HepG2 (cell line): ENCODE data around the gene CBFA2T2. TPM values are rescaled to one million over a fixed set of nuclear protein-coding genes. Genes with fewer than 3 reads are reported as not detected.

ENCODE experiments used
- EP300 ChIP-seq, 3 experiments: sonication (generic) in 1 of 3; formaldehyde crosslinking in 1 of 3; IDR thresholded peaks; 2 replicates each; pipeline versions ENCODE4 v1.5.1 to v1.6.1; 2011 to 2020; ENCODE audit warnings: low read depth in 2 of 3, low read length in 2 of 3, borderline replicate concordance in 1 of 3, improper control_type of control experiment in 1 of 3, mild to moderate bottlenecking in 1 of 3, missing genetic modification reagents in 1 of 3, moderate library complexity in 1 of 3
- FOXO4 ChIP-seq: sonication (generic); formaldehyde crosslinking; conservative IDR thresholded peaks from 2 replicates; pipeline ENCODE4 v1.8.1; 2023; ENCODE audit warnings: missing genetic modification reagents
- HDAC6 ChIP-seq: fragments of 200-600 bp; sonication (generic); IDR thresholded peaks from 2 replicates; pipeline ENCODE4 v1.7.0; 2017; ENCODE audit warnings: mild to moderate bottlenecking, antibody characterized with exemption, low read length, low read depth
- KAT8 ChIP-seq: IDR thresholded peaks from 2 replicates; pipeline ENCODE4 v1.6.1; 2016; ENCODE audit warnings: missing genetic modification reagents, missing compliant biosample characterization
- MXD3 ChIP-seq: IDR thresholded peaks from 2 replicates; pipeline ENCODE4 v1.6.1; 2016; ENCODE audit warnings: mild to moderate bottlenecking, missing biosample characterization, missing genetic modification reagents
- NFE2L2 ChIP-seq: fragments of 150-350 bp; IDR thresholded peaks from 2 replicates; pipeline ENCODE4 v1.6.1; 2014; ENCODE audit warnings: low read length
- NR2C2 ChIP-seq: sonication (generic); formaldehyde crosslinking; IDR thresholded peaks from 2 replicates; pipeline ENCODE4 v1.4.0; 2020; ENCODE audit warnings: missing genetic modification reagents, mild to moderate bottlenecking, moderate library complexity, borderline replicate concordance
- PREB ChIP-seq: sonication (generic); formaldehyde crosslinking; IDR thresholded peaks from 2 replicates; pipeline ENCODE4 v1.4.0; 2020; ENCODE audit warnings: missing genetic modification reagents
- PRMT3 ChIP-seq: sonication (generic); formaldehyde crosslinking; IDR thresholded peaks from 2 replicates; pipeline ENCODE4 v1.8.1; 2022; ENCODE audit warnings: low read depth, mild to moderate bottlenecking, moderate library complexity, missing genetic modification reagents, borderline replicate concordance
- ZBTB37 ChIP-seq: sonication (generic); formaldehyde crosslinking; IDR thresholded peaks from 2 replicates; pipeline ENCODE4 v1.4.0; 2020; ENCODE audit warnings: mild to moderate bottlenecking, missing genetic modification reagents
- ZBTB4 ChIP-seq: sonication (generic); formaldehyde crosslinking; IDR thresholded peaks from 2 replicates; pipeline ENCODE4 v1.4.0; 2020; ENCODE audit warnings: missing genetic modification reagents, mild to moderate bottlenecking, borderline replicate concordance
- ZBTB42 ChIP-seq: sonication (generic); formaldehyde crosslinking; IDR thresholded peaks from 2 replicates; pipeline ENCODE4 v1.5.0; 2020; ENCODE audit warnings: mild to moderate bottlenecking, missing genetic modification reagents
- ZNF20 ChIP-seq: sonication (generic); formaldehyde crosslinking; IDR thresholded peaks from 2 replicates; pipeline ENCODE4 v1.4.0; 2020; ENCODE audit warnings: mild to moderate bottlenecking, moderate library complexity, missing genetic modification reagents
- ZNF274 ChIP-seq: sonication (generic); formaldehyde crosslinking; IDR thresholded peaks from 2 replicates; pipeline ENCODE4 v1.5.1; 2020; ENCODE audit warnings: mild to moderate bottlenecking, missing genetic modification reagents
- ZNF512 ChIP-seq: sonication (generic); formaldehyde crosslinking; IDR thresholded peaks from 2 replicates; pipeline ENCODE4 v1.4.0; 2020; ENCODE audit warnings: mild to moderate bottlenecking, missing genetic modification reagents
- ZNF709 ChIP-seq: sonication (generic); formaldehyde crosslinking; IDR thresholded peaks from 2 replicates; pipeline ENCODE4 v1.5.0; 2020; ENCODE audit warnings: mild to moderate bottlenecking, missing genetic modification reagents
- polyA plus RNA-seq, 8 experiments: library from polyadenylated mRNA; depleted of rRNA in 3 of 8; stranded (reverse) in 7 of 8; unstranded in 1 of 8; fragments of >200 nt; fragmentation: Illumina TruSeq in 4 of 8; extraction: Trizol in 4 of 8; gene quantifications; 2 replicates each; pipeline versions ENCODE4 v1.2.1 to v1.2.3, GENCODE V29; 2011 to 2016; ENCODE audit warnings: low read depth in 4 of 8, missing spikeins in 1 of 8, mixed read lengths in 1 of 8; ENCODE audit not compliant: insufficient read depth in 1 of 8
- total RNA-seq, 5 experiments: library from RNA; depleted of rRNA; stranded (reverse); fragments of >200 nt; fragmentation: Illumina TruSeq; extraction: Trizol; gene quantifications; 2 replicates each; pipeline ENCODE4 v1.2.3, GENCODE V29; 2016; ENCODE audit warnings: low read depth in 1 of 5

The CBFA2T2 gene
- total and polyA plus RNA-seq, 2 of the 13 experiments (the other 11 are each of a cell fraction or from before 2014, with no cell fraction given), result 6.3 to 21.2 TPM

GRCh38 chr20:33444797-33445560, 44.9 kb upstream of the CBFA2T2 start (continued):
- TF ChIP-seq EP300 (IDR thresholded peaks at IDR 0.05; ENCODE audit: low read depth in 2 of 2, low read length in 2 of 2), result 0 out of 4 replicates have a peak, but pooled peaks of 1 of the 2 experiments have one; percentile 4
- no peak for TF ChIP-seq EP300 (CRISPR knock-in tag; IDR thresholded peaks at IDR 0.05; ENCODE audit: borderline replicate concordance)
- no peak for TF ChIP-seq FOXO4 (CRISPR knock-in tag)
- TF ChIP-seq NFE2L2, result no peak
- TF ChIP-seq NR2C2 (CRISPR knock-in tag), result no peak
- TF ChIP-seq ZBTB37, result no peak
- TF ChIP-seq MXD3 (CRISPR knock-in tag), result no peak
- TF ChIP-seq PREB (CRISPR knock-in tag), result no peak
- TF ChIP-seq ZNF709 (CRISPR knock-in tag), result 0 out of 2 replicates have a peak, but pooled peaks have one; percentile 17
- TF ChIP-seq HDAC6, result no peak
- no peak for TF ChIP-seq KAT8 (CRISPR knock-in tag)
- TF ChIP-seq PRMT3, result no peak
- no peak for TF ChIP-seq ZNF274
- no peak for TF ChIP-seq ZBTB4 (CRISPR knock-in tag)
- no peak for TF ChIP-seq ZBTB42 (CRISPR knock-in tag)
- TF ChIP-seq ZNF20 (CRISPR knock-in tag), result no peak
- no peak for TF ChIP-seq ZNF512 (CRISPR knock-in tag)
